DOHH2 (cell line): ENCODE data around the gene EXOSC2.

Experiments used
- H3F3A ChIP-seq: fragments of 200-600 bp; sonication (generic), shearing (Covaris generic); 2 replicates; pipeline ENCODE4 v1.6.0; 2016; ENCODE audit warnings: antibody characterized with exemption, mild to moderate bottlenecking; ENCODE audit not compliant: control insufficient read depth, insufficient read depth
- H3K27ac ChIP-seq: fragments of 200-600 bp; sonication (generic); 2 replicates; pipeline ENCODE4 v1.5.1; 2014; ENCODE audit warnings: low read depth, mild to moderate bottlenecking, low read length, moderate library complexity
- H3K27me3 ChIP-seq: fragments of 200-600 bp; sonication (generic); 2 replicates; pipeline ENCODE4 v1.6.1; 2014; ENCODE audit warnings: mild to moderate bottlenecking, low read length, mixed read lengths; ENCODE audit not compliant: control insufficient read depth
- H3K36me3 ChIP-seq: fragments of 200-600 bp; sonication (generic); 2 replicates; pipeline ENCODE4 v1.6.1; 2014; ENCODE audit warnings: mild to moderate bottlenecking, low read length, moderate library complexity, mixed read lengths; ENCODE audit not compliant: control insufficient read depth
- H3K4me1 ChIP-seq: fragments of 200-600 bp; sonication (generic); 2 replicates; pipeline ENCODE4 v1.6.1; 2014; ENCODE audit warnings: mild to moderate bottlenecking, low read length, mixed read lengths; ENCODE audit not compliant: control insufficient read depth
- H3K4me2 ChIP-seq: fragments of 200-600 bp; sonication (generic); 2 replicates; pipeline ENCODE4 v1.6.0; 2014; ENCODE audit warnings: mild to moderate bottlenecking, low read length, moderate library complexity
- H3K4me3 ChIP-seq: fragments of 200-600 bp; sonication (generic); 2 replicates; pipeline ENCODE4 v1.5.1; 2014; ENCODE audit warnings: mild to moderate bottlenecking, low read length, mixed read lengths
- H3K79me2 ChIP-seq: fragments of 200-600 bp; sonication (generic); 2 replicates; pipeline ENCODE4 v1.6.1; 2014; ENCODE audit warnings: mild to moderate bottlenecking, low read length, mixed read lengths; ENCODE audit not compliant: control insufficient read depth
- H3K9me2 ChIP-seq: fragments of 200-600 bp; sonication (generic); replicated peaks from 2 replicates; pipeline ENCODE4 v1.6.1; 2014; ENCODE audit warnings: mild to moderate bottlenecking, low read length, mixed read lengths; ENCODE audit not compliant: control insufficient read depth
- H3K9me3 ChIP-seq: fragments of 200-600 bp; sonication (generic); 2 replicates; pipeline ENCODE4 v1.6.1; 2014; ENCODE audit warnings: antibody characterized with exemption, low read length, mixed read lengths; ENCODE audit not compliant: control insufficient read depth, insufficient read depth
- H4K20me1 ChIP-seq: fragments of 200-600 bp; sonication (generic); 2 replicates; pipeline ENCODE4 v1.6.0; 2014; ENCODE audit warnings: low read depth, mild to moderate bottlenecking, antibody characterized with exemption, low read length, moderate library complexity; ENCODE audit not compliant: control insufficient read depth, insufficient read depth
- EZH2phosphoT487 ChIP-seq: fragments of 200-600 bp; sonication (generic); IDR thresholded peaks from 2 replicates; pipeline ENCODE4 v1.6.1; 2017; ENCODE audit warnings: borderline replicate concordance, mild to moderate bottlenecking, antibody characterized with exemption, low read length, moderate library complexity, mixed read lengths
- TF ChIP-seq, protein P1 (sequence below): fragments of 200-600 bp; sonication (generic); IDR thresholded peaks from one replicate; pipeline ENCODE4 v1.5.1; 2014; ENCODE audit warnings: antibody characterized with exemption, mild to moderate bottlenecking, low read depth, low read length; ENCODE audit not compliant: poor library complexity, severe bottlenecking

The EXOSC2 gene

DNA sequence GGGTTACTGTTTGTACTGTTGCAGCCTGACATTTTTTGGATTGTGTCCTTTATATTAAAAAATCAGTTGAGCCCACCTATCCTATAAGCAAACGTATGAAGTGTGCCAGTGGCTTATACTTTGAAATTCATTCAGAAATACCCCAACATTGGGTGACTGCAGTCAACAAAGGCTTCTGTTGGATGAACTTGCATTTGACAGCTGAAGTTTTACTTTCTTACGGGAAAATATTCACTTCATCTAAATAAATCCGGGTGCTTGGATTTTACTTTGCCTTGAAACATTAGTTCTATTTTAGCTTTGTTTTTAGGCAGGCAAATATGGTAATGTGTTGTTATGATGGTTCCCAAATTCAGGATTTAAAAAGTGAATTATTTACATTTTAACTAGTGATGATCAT is 21.7 kb downstream of the EXOSC2 start:
- Histone ChIP-seq H3K27me3 (no peaks in the 10 kb centered on the region), H3K79me2 (peaks cover 67% of the 10 kb centered on the region), H3K4me3 (peak overlapping the region; percentile 96), H3F3A (peaks cover 7% of the 10 kb centered on the region), H3K9me2 (no peaks in the 10 kb centered on the region), H3K4me1 (peaks cover 30% of the 10 kb centered on the region), H3K9me3 (no peaks in the 10 kb centered on the region), H3K36me3 (no peaks in the 10 kb centered on the region), H3K27ac (no peak overlapping the region), H4K20me1 (peaks cover 5% of the 10 kb centered on the region; the same call in 1 of the 2 replicates), H3K4me2 (peak overlapping the region; percentile 91)
- TF ChIP-seq, protein P1, sequence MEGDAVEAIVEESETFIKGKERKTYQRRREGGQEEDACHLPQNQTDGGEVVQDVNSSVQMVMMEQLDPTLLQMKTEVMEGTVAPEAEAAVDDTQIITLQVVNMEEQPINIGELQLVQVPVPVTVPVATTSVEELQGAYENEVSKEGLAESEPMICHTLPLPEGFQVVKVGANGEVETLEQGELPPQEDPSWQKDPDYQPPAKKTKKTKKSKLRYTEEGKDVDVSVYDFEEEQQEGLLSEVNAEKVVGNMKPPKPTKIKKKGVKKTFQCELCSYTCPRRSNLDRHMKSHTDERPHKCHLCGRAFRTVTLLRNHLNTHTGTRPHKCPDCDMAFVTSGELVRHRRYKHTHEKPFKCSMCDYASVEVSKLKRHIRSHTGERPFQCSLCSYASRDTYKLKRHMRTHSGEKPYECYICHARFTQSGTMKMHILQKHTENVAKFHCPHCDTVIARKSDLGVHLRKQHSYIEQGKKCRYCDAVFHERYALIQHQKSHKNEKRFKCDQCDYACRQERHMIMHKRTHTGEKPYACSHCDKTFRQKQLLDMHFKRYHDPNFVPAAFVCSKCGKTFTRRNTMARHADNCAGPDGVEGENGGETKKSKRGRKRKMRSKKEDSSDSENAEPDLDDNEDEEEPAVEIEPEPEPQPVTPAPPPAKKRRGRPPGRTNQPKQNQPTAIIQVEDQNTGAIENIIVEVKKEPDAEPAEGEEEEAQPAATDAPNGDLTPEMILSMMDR, result no peak
- TF ChIP-seq EZH2phosphoT487, result no peak

DNA sequence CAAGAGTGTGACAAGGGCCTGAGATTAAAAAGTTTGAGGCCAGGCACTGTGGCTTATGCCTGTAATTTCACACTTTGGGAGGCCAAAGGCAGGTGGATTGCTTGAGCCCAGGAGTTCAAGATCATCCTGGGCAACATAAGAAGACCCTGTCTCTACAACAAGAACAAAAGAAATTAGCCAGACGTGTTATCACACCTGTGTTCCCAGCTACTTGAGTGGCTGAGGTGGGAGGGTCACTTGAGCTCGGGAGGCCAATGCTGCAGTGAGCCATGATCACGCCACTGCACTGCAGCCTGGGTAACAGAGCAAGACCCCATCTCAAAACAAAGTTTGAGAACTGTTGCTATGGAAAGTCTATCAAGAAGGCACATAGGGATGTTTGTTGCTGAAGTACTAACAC is 25.0 kb downstream of the EXOSC2 start:
- H3K9me3 ChIP-seq, result no peaks in the 10 kb centered on the region
- no peaks in the 10 kb centered on the region for H3K27me3 ChIP-seq
- no peaks in the 10 kb centered on the region for H3K36me3 ChIP-seq
- no peak overlapping the region for H3K27ac ChIP-seq
- peaks cover 5% of the 10 kb centered on the region; the same call in 1 of the 2 replicates for H4K20me1 ChIP-seq
- H3K79me2 ChIP-seq, result peaks cover 67% of the 10 kb centered on the region
- no peak overlapping the region for H3K4me2 ChIP-seq
- H3F3A ChIP-seq, result no peaks in the 10 kb centered on the region
- TF ChIP-seq EZH2phosphoT487, result no peak
- TF ChIP-seq, protein P1, result no peak
- H3K4me3 ChIP-seq, result no peak overlapping the region
- no peaks in the 10 kb centered on the region for H3K9me2 ChIP-seq
- peaks cover 24% of the 10 kb centered on the region for H3K4me1 ChIP-seq

DNA sequence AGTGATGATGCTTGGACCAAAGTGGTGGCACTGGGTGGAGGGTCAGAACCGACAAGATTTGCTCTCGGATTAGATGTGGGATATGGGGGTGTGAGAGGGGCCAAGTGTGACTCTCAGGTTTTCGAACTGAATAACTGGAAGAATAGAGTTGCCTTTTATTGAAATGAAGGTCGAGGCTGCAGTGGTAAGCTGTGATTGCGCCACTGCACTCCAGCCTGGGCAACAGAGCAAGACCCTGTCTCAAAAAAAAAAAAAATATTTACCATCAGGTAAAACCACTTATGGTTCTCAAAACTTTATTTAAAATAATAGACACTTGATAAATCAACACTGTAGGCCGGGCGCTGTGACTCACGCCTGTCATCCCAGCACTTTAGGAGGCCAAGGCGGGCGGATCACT is 27.2 kb downstream of the EXOSC2 start:
- no peaks in the 10 kb centered on the region for H3K9me3 ChIP-seq
- no peaks in the 10 kb centered on the region for H3K36me3 ChIP-seq

More for the DNA sequence above, 27.2 kb downstream of the EXOSC2 start:
- Histone ChIP-seq H4K20me1 (peaks cover under 1% of the 10 kb centered on the region; the same call in 1 of the 2 replicates), H3K4me3 (no peak overlapping the region), H3F3A (no peaks in the 10 kb centered on the region), H3K27me3 (no peaks in the 10 kb centered on the region), H3K4me1 (peaks cover 2% of the 10 kb centered on the region), H3K4me2 (no peak overlapping the region), H3K27ac (no peak overlapping the region), H3K79me2 (peaks cover 45% of the 10 kb centered on the region), H3K9me2 (no peaks in the 10 kb centered on the region)
- TF ChIP-seq, protein P1, result no peak
- no peak for TF ChIP-seq EZH2phosphoT487
